RWPE2 (cell line): ENCODE measurements around the gene NPHP1.
"Not testable (repeated sequence)": the region's sequence is repeated elsewhere in the genome, so short reads cannot be mapped to it uniquely, and the experiment has no call there.

Experiments used
- ATAC-seq: fragments of 200-7000 bp; cut with Tn5 transposase; 3 replicates; pipeline ENCODE4 v1.9.1; 2021; ENCODE audit warnings: low read depth
- DNase-seq: peaks from one replicate; pipeline ENCODE4 v3.0.0-alpha.2; 2020; ENCODE audit warnings: low spot score
- H3K27ac ChIP-seq: fragments of 450-650 bp; 2 replicates; pipeline ENCODE4 v1.5.1; 2017; ENCODE audit warnings: mild to moderate bottlenecking; ENCODE audit not compliant: poor library complexity, severe bottlenecking
- H3K27me3 ChIP-seq: fragments of 250-450 bp; sonication (Bioruptor Pico); 2 replicates; pipeline ENCODE4 v1.5.1; 2021; ENCODE audit warnings: mild to moderate bottlenecking, moderate library complexity; ENCODE audit not compliant: insufficient read depth, poor library complexity, severe bottlenecking
- H3K36me3 ChIP-seq: fragments of 250-450 bp; sonication (Bioruptor Pico); 2 replicates; pipeline ENCODE4 v1.5.1; 2020; ENCODE audit warnings: low read depth, mild to moderate bottlenecking, moderate library complexity
- H3K4me1 ChIP-seq: fragments of 250-450 bp; sonication (Bioruptor Pico); 2 replicates; pipeline ENCODE4 v1.5.1; 2021; ENCODE audit warnings: mild to moderate bottlenecking, moderate library complexity; ENCODE audit not compliant: insufficient read depth, poor library complexity, severe bottlenecking
- H3K4me3 ChIP-seq: fragments of 250-450 bp; sonication (Bioruptor Pico); 2 replicates; pipeline ENCODE4 v1.5.1; 2021; ENCODE audit warnings: mild to moderate bottlenecking, moderate library complexity; ENCODE audit not compliant: severe bottlenecking
- H3K9me3 ChIP-seq: fragments of 250-450 bp; sonication (Bioruptor Pico); 2 replicates; pipeline ENCODE4 v1.5.1; 2021; ENCODE audit warnings: mild to moderate bottlenecking, moderate library complexity; ENCODE audit not compliant: severe bottlenecking
- TF ChIP-seq, protein P1 (sequence below): fragments of 450-650 bp; IDR thresholded peaks from one replicate; pipeline ENCODE4 v1.5.1; 2017; ENCODE audit warnings: mild to moderate bottlenecking, moderate library complexity; ENCODE audit not compliant: poor library complexity, severe bottlenecking

NPHP1 gene

DNA sequence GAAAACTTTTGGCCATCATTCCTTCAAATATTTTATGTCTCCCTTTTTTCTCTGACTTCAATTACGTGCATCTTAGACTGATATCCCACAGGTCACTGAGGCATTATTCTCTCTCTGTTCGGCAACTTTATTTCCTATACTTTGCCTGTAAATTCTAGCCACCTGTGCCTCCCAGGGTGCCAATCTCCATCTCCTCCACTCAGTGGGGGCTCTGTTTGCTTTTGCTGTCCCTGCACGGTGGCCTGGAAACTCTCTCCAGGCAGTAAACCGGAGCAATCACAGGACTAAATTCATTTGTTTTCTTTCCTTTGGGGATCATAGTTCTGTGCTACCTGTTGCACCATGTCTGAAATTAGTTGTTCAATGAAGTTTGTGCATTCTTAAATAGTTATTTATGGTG is 17.1 kb upstream of the NPHP1 start:
- no peaks in the 10 kb centered on the region for H3K36me3 ChIP-seq
- H3K4me1 ChIP-seq: peaks cover 4% of the 10 kb centered on the region
- ATAC-seq (no peak), DNase-seq (no peak)
- no peaks in the 10 kb centered on the region for H3K27me3 ChIP-seq
- TF ChIP-seq, protein P1, sequence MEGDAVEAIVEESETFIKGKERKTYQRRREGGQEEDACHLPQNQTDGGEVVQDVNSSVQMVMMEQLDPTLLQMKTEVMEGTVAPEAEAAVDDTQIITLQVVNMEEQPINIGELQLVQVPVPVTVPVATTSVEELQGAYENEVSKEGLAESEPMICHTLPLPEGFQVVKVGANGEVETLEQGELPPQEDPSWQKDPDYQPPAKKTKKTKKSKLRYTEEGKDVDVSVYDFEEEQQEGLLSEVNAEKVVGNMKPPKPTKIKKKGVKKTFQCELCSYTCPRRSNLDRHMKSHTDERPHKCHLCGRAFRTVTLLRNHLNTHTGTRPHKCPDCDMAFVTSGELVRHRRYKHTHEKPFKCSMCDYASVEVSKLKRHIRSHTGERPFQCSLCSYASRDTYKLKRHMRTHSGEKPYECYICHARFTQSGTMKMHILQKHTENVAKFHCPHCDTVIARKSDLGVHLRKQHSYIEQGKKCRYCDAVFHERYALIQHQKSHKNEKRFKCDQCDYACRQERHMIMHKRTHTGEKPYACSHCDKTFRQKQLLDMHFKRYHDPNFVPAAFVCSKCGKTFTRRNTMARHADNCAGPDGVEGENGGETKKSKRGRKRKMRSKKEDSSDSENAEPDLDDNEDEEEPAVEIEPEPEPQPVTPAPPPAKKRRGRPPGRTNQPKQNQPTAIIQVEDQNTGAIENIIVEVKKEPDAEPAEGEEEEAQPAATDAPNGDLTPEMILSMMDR: no peak
- no peak overlapping the region for H3K4me3 ChIP-seq
- no peak overlapping the region for H3K27ac ChIP-seq
- no peaks in the 10 kb centered on the region for H3K9me3 ChIP-seq

DNA sequence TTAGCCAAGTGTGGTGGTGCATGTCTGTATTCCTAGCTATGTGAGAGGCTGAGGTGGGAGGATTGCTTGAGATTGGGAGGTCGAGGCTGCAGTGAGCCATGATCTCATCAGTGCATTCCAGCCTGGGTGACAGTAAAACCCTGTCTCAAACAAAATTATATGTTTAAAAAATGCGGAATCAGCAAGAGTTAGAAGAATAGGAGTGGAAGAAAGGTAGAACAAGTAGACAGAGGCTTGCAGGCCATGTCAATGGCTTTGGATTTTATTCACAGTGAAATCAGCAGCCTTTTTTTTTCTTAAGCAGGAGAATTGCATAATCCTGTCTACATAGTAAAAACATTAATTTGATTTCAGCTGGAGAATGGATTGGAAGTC is 15.4 kb upstream of the NPHP1 start:
- TF ChIP-seq, protein P1: no peak
- peaks cover 4% of the 10 kb centered on the region for H3K4me1 ChIP-seq
- H3K36me3 ChIP-seq: no peaks in the 10 kb centered on the region
- H3K27me3 ChIP-seq: no peaks in the 10 kb centered on the region
- no peak for DNase-seq
- H3K27ac ChIP-seq: no peak overlapping the region
- no peak overlapping the region for H3K4me3 ChIP-seq
- peaks cover 2% of the 10 kb centered on the region for H3K9me3 ChIP-seq
- no peak for ATAC-seq

DNA sequence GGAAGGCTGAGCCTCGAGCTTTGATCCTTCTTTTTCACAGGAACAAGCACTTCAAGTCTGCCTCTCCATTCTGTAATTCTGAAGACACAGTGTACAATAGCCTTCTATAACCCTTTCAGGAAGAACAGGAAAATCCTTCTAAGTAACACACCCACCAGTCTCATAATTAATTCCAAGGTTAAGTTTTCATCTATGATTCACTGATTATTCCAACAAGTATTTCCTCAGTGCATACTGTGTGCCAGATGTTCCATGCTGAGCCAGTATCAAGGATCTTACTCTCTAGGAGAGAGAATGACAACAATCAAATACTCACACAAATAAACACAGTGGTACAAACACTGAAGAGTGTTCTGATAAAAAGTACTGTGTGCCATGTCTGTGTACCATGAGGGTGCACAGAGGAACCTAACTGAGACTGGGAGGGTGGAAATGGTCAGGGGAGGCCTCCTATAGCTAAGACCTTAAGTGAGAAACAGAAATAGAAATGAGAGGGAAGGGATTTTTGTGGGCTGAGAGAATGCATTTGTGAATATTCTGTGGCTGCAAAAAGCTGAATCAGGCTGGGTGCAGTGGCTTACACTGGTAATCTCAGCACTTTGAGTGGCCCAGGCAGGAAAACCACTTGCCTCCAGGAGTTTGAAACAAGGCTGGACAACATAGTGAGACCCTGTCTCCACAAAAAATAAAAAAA is 14.8 kb upstream of the NPHP1 start:
- Histone ChIP-seq H3K27ac (no peak overlapping the region), H3K9me3 (peaks cover 2% of the 10 kb centered on the region), H3K4me1 (peaks cover 4% of the 10 kb centered on the region), H3K27me3 (no peaks in the 10 kb centered on the region), H3K4me3 (no peak overlapping the region), H3K36me3 (no peaks in the 10 kb centered on the region)
- ATAC-seq (peak; percentile 76), DNase-seq (no peak)
- TF ChIP-seq, protein P1: no peak

DNA sequence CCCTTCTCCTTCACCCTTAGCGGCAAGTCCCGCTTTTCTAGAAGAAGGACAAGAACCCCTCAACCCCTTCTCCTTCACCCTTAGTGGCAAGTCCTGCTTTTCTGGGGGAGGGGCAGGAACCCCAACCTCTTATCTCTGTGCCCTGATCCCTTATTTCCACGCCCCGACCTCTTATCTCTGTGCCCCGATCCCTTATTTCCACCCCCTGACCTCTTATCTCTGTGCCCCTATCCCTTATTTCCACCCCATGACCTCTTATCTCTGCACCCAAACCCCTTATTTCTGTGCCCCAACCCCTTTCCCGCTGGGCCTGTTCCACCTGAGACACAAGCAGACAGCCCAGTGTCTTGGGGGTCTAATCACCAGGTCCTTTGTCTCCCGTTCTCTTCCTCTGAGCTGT is 14.1 kb upstream of the NPHP1 start:
- DNase-seq, H3K4me1 ChIP-seq, H3K36me3 ChIP-seq, ATAC-seq, H3K9me3 ChIP-seq, H3K4me3 ChIP-seq, H3K27me3 ChIP-seq, H3K27ac ChIP-seq: not testable (repeated sequence)

DNA sequence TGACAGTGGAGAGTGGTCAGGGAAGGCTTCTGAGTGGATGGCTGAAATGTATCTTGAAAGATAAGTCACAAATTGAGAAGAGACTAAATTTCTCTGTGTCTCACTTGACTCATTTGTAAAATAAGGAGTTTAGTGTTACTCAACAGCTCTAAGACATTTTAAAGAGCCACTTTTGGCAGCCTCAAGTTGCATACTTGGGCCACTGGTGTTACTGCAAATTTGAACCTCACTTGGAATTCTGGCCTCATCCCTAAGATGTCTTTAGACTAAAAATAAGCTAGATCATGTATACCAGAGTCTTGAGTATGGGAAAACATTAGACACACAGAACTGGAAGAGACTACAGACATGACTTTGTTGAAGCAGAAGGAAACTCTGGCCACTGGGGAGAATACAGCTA is 12.0 kb upstream of the NPHP1 start:
- Histone ChIP-seq H3K27me3 (no peaks in the 10 kb centered on the region), H3K4me1 (peaks cover 10% of the 10 kb centered on the region), H3K4me3 (no peak overlapping the region), H3K9me3 (peaks cover 5% of the 10 kb centered on the region), H3K36me3 (no peaks in the 10 kb centered on the region), H3K27ac (no peak overlapping the region)
- no peak for ATAC-seq
- TF ChIP-seq, protein P1: no peak
- DNase-seq: no peak
